Glomerular visceral epithelial cell (primary cell): Measurements from ENCODE around the gene RBMS1.

Experiments
- DNase-seq: peaks from one replicate; pipeline ENCODE4 v3.0.0-alpha.2; 2016; ENCODE audit errors: extremely low spot score

The RBMS1 gene

DNA sequence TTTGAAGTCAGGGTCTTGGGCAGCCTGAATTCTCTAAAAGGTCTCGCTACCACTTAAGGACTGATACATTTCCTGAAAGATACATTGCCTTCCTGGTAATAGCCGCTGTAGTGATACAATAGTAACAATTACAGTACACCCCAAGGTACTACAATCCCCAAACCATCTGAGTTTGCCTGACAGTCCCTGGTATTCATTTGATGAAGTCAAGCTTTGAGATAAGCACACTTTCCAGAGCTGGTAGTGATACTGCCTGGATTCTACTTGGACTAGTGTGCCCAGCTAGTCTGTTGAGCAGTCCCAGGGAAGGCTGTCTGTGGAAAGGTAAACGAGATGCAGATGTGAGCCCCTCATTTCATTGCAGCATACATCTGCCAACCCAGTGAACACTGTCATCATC is 269.1 kb downstream of the RBMS1 start:
- DNase-seq = no peak

- DNase-seq = peak; percentile 98
Measured at GRCh38 chr2:160224060-160224459, 269.5 kb downstream of the RBMS1 start.

GRCh38 chr2:160223560-160223959 is 270.0 kb downstream of the RBMS1 start:
- peak; percentile 44 for DNase-seq

GRCh38 chr2:160222546-160223283 is 270.9 kb downstream of the RBMS1 start:
- DNase-seq = no peak
